HepG2 (cell line): Measurements from ENCODE around the gene RPS6KA2. TPM values are rescaled to one million over a fixed set of nuclear protein-coding genes. Genes with fewer than 3 reads are reported as not detected.

ENCODE experiments used
- ATAC-seq: fragments of 200-7000 bp; cut with Tn5 transposase; 3 replicates; pipeline ENCODE4 v1.9.1; 2020; ENCODE audit warnings: mild to moderate bottlenecking, moderate library complexity
- BruUV-seq: library from RNA; stranded (reverse); fragments of 400-500 nt; replicated peaks from 2 replicates; lab custom pipeline; 2021; lab: Mats Ljungman, UMichigan
- CTCF ChIA-PET: fragments of 300-600 bp; formaldehyde crosslinking; extraction: SDS; loops from one replicate; lab custom pipeline; 2021; ENCODE audit warnings: low total read pairs, inconsistent platforms, low intra/inter-chr PET ratio; lab: Yijun Ruan, JAX
- POLR2A ChIA-PET: fragments of 350-600 bp; sonication (Branson Sonifier 250); formaldehyde crosslinking; loops from one replicate; lab custom pipeline; 2020; ENCODE audit warnings: antibody characterized with exemption, inconsistent platforms; lab: Yijun Ruan, JAX
- DNase-seq: peaks from one replicate; pipeline ENCODE4 v3.0.0-alpha.2; 2015; ENCODE audit warnings: low spot score
- FAIRE-seq: peaks from 3 replicates; lab custom pipeline; 2011; peaks lifted over from hg19 to GRCh38; lab: Jason Lieb, UNC
- H2AFZ ChIP-seq: one replicate; pipeline ENCODE4 v1.6.1; 2011; ENCODE audit warnings: low read length, inconsistent platforms
- H3K27ac ChIP-seq: fragments of 300-600 bp; 3 replicates; pipeline ENCODE4 v1.8.0; 2011; ENCODE audit warnings: mixed run types, mild to moderate bottlenecking, mixed read lengths, low read length, inconsistent platforms; ENCODE audit not compliant: insufficient read depth; ENCODE audit errors: extremely low read length
- H3K27me3 ChIP-seq, 2 experiments: fragments of 200-600 bp in 1 of 2; 2 replicates in 1 of 2; 3 replicates in 1 of 2; pipeline versions ENCODE4 v1.6.0 to v1.8.0; 2011; ENCODE audit warnings: low read length in 2 of 2, mild to moderate bottlenecking in 2 of 2, moderate library complexity in 2 of 2, inconsistent platforms in 1 of 2; ENCODE audit not compliant: insufficient read depth in 2 of 2, control insufficient read depth in 1 of 2
- H3K36me3 ChIP-seq, 2 experiments: fragments of 200-600 bp in 1 of 2; replicated peaks in 1 of 2; 2 replicates in 1 of 2; 3 replicates in 1 of 2; pipeline versions ENCODE4 v1.5.1 to v1.8.0; 2011; ENCODE audit warnings: low read length in 2 of 2, inconsistent platforms in 1 of 2; ENCODE audit not compliant: insufficient read depth in 2 of 2, control insufficient read depth in 1 of 2
- H3K4me1 ChIP-seq: 2 replicates; pipeline ENCODE4 v1.5.1; 2012; ENCODE audit warnings: low read length, inconsistent platforms; ENCODE audit not compliant: insufficient read depth
- H3K4me2 ChIP-seq: 2 replicates; pipeline ENCODE4 v1.6.0; 2011; ENCODE audit warnings: low read depth, low read length, inconsistent platforms
- H3K4me3 ChIP-seq, 3 experiments: fragments of 200-600 bp in 1 of 3; sonication (generic), shearing (Covaris generic) in 1 of 3; replicated peaks in 1 of 3; 2 replicates each; pipeline ENCODE4 v1.5.1; 2011 to 2016; ENCODE audit warnings: low read length in 3 of 3, inconsistent platforms in 2 of 3, low read depth in 2 of 3, mild to moderate bottlenecking in 2 of 3, control low read depth in 1 of 3, mixed read lengths in 1 of 3; ENCODE audit not compliant: insufficient read depth in 1 of 3
- H3K79me2 ChIP-seq: one replicate; pipeline ENCODE4 v1.6.1; 2011; ENCODE audit warnings: low read length, inconsistent platforms; ENCODE audit not compliant: insufficient read depth
- H3K9ac ChIP-seq: 2 replicates; pipeline ENCODE4 v1.6.0; 2011; ENCODE audit warnings: mild to moderate bottlenecking, low read depth, low read length, inconsistent platforms; ENCODE audit not compliant: insufficient read depth
- H3K9me3 ChIP-seq: 2 replicates; pipeline ENCODE4 v1.5.1; 2012; ENCODE audit warnings: mild to moderate bottlenecking, low read length
- H4K20me1 ChIP-seq: 2 replicates; pipeline ENCODE4 v1.6.0; 2011; ENCODE audit warnings: inconsistent platforms, mild to moderate bottlenecking, low read length, moderate library complexity; ENCODE audit not compliant: insufficient read depth
- ATF7-NPFF ChIP-seq: sonication (generic); formaldehyde crosslinking; IDR thresholded peaks from 2 replicates; pipeline ENCODE4 v1.8.1; 2023; ENCODE audit warnings: mild to moderate bottlenecking, low read depth, missing genetic modification reagents, moderate library complexity
- CREB1 ChIP-seq, 2 experiments: fragments of 450-650 bp in 1 of 2; IDR thresholded peaks; 2 replicates each; pipeline ENCODE4 v1.6.1; 2016 to 2017; ENCODE audit warnings: control low read depth in 1 of 2, mild to moderate bottlenecking in 1 of 2, missing compliant biosample characterization in 1 of 2, missing genetic modification characterization in 1 of 2
- DPF2 ChIP-seq: sonication (generic); formaldehyde crosslinking; IDR thresholded peaks from 2 replicates; pipeline ENCODE4 v1.4.0; 2020; ENCODE audit warnings: mild to moderate bottlenecking, low read depth, missing genetic modification reagents, borderline replicate concordance
- E2F2 ChIP-seq: sonication (generic); formaldehyde crosslinking; IDR thresholded peaks from 2 replicates; pipeline ENCODE4 v1.4.0; 2020; ENCODE audit warnings: missing genetic modification reagents, borderline replicate concordance
- FLYWCH1 ChIP-seq: sonication (generic); formaldehyde crosslinking; IDR thresholded peaks from 2 replicates; pipeline ENCODE4 v1.8.1; 2023; ENCODE audit warnings: mild to moderate bottlenecking, missing genetic modification reagents
- FOSL2 ChIP-seq: sonication (generic); formaldehyde crosslinking; IDR thresholded peaks from 2 replicates; pipeline ENCODE4 v1.4.0; 2020; ENCODE audit warnings: missing genetic modification reagents
- FOXK2 ChIP-seq: fragments of 450-650 bp; IDR thresholded peaks from 2 replicates; pipeline ENCODE4 v1.6.1; 2016
- FOXP1 ChIP-seq, 2 experiments: fragments of 450-650 bp in 1 of 2; IDR thresholded peaks; 2 replicates each; pipeline ENCODE4 v1.6.1; 2017 to 2018; ENCODE audit warnings: antibody characterized with exemption in 1 of 2
- GABPA ChIP-seq, 2 experiments: IDR thresholded peaks; 2 replicates each; pipeline ENCODE4 v1.6.1; 2011 to 2016; ENCODE audit warnings: low read depth in 2 of 2, low read length in 1 of 2, missing biosample characterization in 1 of 2, missing genetic modification characterization in 1 of 2
- HES4 ChIP-seq: sonication (generic); formaldehyde crosslinking; IDR thresholded peaks from 2 replicates; pipeline ENCODE4 v1.9.0; 2021; ENCODE audit warnings: mild to moderate bottlenecking, missing genetic modification reagents, borderline replicate concordance
- HOXD1 ChIP-seq: sonication (generic); formaldehyde crosslinking; IDR thresholded peaks from 2 replicates; pipeline ENCODE4 v1.5.0; 2020; ENCODE audit warnings: missing genetic modification reagents
- NFIB ChIP-seq: sonication (generic); formaldehyde crosslinking; IDR thresholded peaks from 2 replicates; pipeline ENCODE4 v1.9.0; 2021; ENCODE audit warnings: missing genetic modification reagents, mild to moderate bottlenecking, borderline replicate concordance
- NR0B2 ChIP-seq: sonication (generic); formaldehyde crosslinking; IDR thresholded peaks from 2 replicates; pipeline ENCODE4 v1.4.0; 2020; ENCODE audit warnings: mild to moderate bottlenecking, missing genetic modification reagents
- PHB2 ChIP-seq: fragments of 450-650 bp; IDR thresholded peaks from 2 replicates; pipeline ENCODE4 v1.6.1; 2018; ENCODE audit not compliant: partially characterized antibody
- PLSCR1 ChIP-seq: sonication (generic); formaldehyde crosslinking; IDR thresholded peaks from 2 replicates; pipeline ENCODE4 v1.5.0; 2020; ENCODE audit warnings: missing genetic modification reagents, mild to moderate bottlenecking, borderline replicate concordance
- POGZ ChIP-seq: sonication (generic); formaldehyde crosslinking; IDR thresholded peaks from 2 replicates; pipeline ENCODE4 v1.4.0; 2020; ENCODE audit warnings: mild to moderate bottlenecking, missing genetic modification reagents
- ZBTB20 ChIP-seq: sonication (generic); formaldehyde crosslinking; IDR thresholded peaks from 2 replicates; pipeline ENCODE4 v1.8.1; 2023; ENCODE audit warnings: missing genetic modification reagents, low read depth, mild to moderate bottlenecking, borderline replicate concordance
- ZEB1 ChIP-seq: IDR thresholded peaks from 2 replicates; pipeline ENCODE4 v1.6.1; 2012; ENCODE audit warnings: mild to moderate bottlenecking, low read depth, inconsistent platforms; ENCODE audit not compliant: insufficient replicate concordance
- ZNF180 ChIP-seq: sonication (generic); formaldehyde crosslinking; IDR thresholded peaks from 2 replicates; pipeline ENCODE4 v1.4.0; 2020; ENCODE audit warnings: low read depth, missing genetic modification reagents, borderline replicate concordance
- ZNF274 ChIP-seq: sonication (generic); formaldehyde crosslinking; IDR thresholded peaks from 2 replicates; pipeline ENCODE4 v1.5.1; 2020; ENCODE audit warnings: mild to moderate bottlenecking, missing genetic modification reagents
- ZNF280B ChIP-seq: sonication (generic); formaldehyde crosslinking; IDR thresholded peaks from 2 replicates; pipeline ENCODE4 v1.5.0; 2020; ENCODE audit warnings: missing genetic modification reagents, mild to moderate bottlenecking, borderline replicate concordance
- ZNF652 ChIP-seq: IDR thresholded peaks from 2 replicates; pipeline ENCODE4 v1.6.1; 2016; ENCODE audit warnings: low read depth, borderline replicate concordance
- WGBS: methylation state at CpG from one replicate; pipeline ENCODE4 v1.1.6; 2017; ENCODE audit warnings: low lambda C conversion rate; 5-methylcytosine and 5-hydroxymethylcytosine counted together
- in situ Hi-C: cut with HindIII; loops from 2 replicates; pipeline ENCODE4 v1.10.0; 2017; ENCODE audit warnings: low pct_unique_long_range_greater_than_20kb; ENCODE audit not compliant: extremely low pct_ligation_motif_present
- intact Hi-C: fragments of 100-400 bp; cut with micrococcal nuclease; formaldehyde crosslinking; loops from one replicate; pipeline ENCODE4 v1.10.0; 2022; ENCODE audit not compliant: unreplicated experiment
- polyA plus RNA-seq, 8 experiments: library from polyadenylated mRNA; depleted of rRNA in 3 of 8; stranded (reverse) in 7 of 8; unstranded in 1 of 8; fragments of >200 nt; fragmentation: Illumina TruSeq in 4 of 8; extraction: Trizol in 4 of 8; gene quantifications; 2 replicates each; pipeline versions ENCODE4 v1.2.1 to v1.2.3, GENCODE V29; 2011 to 2016; ENCODE audit warnings: low read depth in 4 of 8, missing spikeins in 1 of 8, mixed read lengths in 1 of 8; ENCODE audit not compliant: insufficient read depth in 1 of 8
- total RNA-seq, 5 experiments: library from RNA; depleted of rRNA; stranded (reverse); fragments of >200 nt; fragmentation: Illumina TruSeq; extraction: Trizol; gene quantifications; 2 replicates each; pipeline ENCODE4 v1.2.3, GENCODE V29; 2016; ENCODE audit warnings: low read depth in 1 of 5

RPS6KA2 gene
- total and polyA plus RNA-seq, 2 of the 13 experiments (the other 11 are each of a cell fraction or from before 2014, with no cell fraction given), result 0.22 to 0.38 TPM

GRCh38 chr6:166420351-166420750 lies 206.7 kb downstream of the RPS6KA2 start:
- intact Hi-C loops (no loop called here), in situ Hi-C loops (no loop called here)
- ATAC-seq, result peak; percentile 95
- Histone ChIP-seq H3K79me2 (no peaks in the 10 kb centered on the region), H3K27me3 (peaks cover 4 to 41% of the 10 kb centered on the region in 2 experiments; a peak in 4 of 5 replicates), H3K4me3 (no peak overlapping the region), H3K9me3 (no peaks in the 10 kb centered on the region), H3K36me3 (no peaks in the 10 kb centered on the region), H2AFZ (no peak overlapping the region), H3K4me1 (peaks cover 21% of the 10 kb centered on the region), H3K9ac (no peak overlapping the region), H4K20me1 (0 out of 2 replicates have a peak, but pooled peaks cover 4% of the 10 kb centered on the region), H3K27ac (no peak overlapping the region), H3K4me2 (no peak overlapping the region)
- WGBS, result 5% methylated on average over 6 of the region's 6 CpGs
- FAIRE-seq, result peak; percentile 99
- DNase-seq, result peak; percentile 86
- ChIA-PET POLR2A (no interaction called here), CTCF (no interaction called here)
- no TSS peak for BruUV-seq
- TF ChIP-seq DPF2 (peak; percentile 48; the same call in 1 of the 2 replicates), NR0B2 (CRISPR knock-in tag) (no peak), ZBTB20 (CRISPR knock-in tag) (no peak), FLYWCH1 (CRISPR knock-in tag) (no peak), NFIB (CRISPR knock-in tag) (no peak), FOSL2 (peak; percentile 68), POGZ (CRISPR knock-in tag) (no peak), HOXD1 (CRISPR knock-in tag) (no peak), ZNF180 (CRISPR knock-in tag) (no peak), E2F2 (no peak), HES4 (CRISPR knock-in tag) (no peak), CREB1 (IDR thresholded peaks at IDR 0.05) (no peak), CREB1 (CRISPR knock-in tag; IDR thresholded peaks at IDR 0.05) (no peak), ATF7-NPFF (CRISPR knock-in tag) (no peak), ZNF280B (CRISPR knock-in tag) (no peak), ZNF274 (CRISPR knock-in tag) (no peak), PLSCR1 (CRISPR knock-in tag) (no peak), GABPA (IDR thresholded peaks at IDR 0.05; ENCODE audit: low read depth, low read length) (no peak), GABPA (CRISPR knock-in tag; IDR thresholded peaks at IDR 0.05; ENCODE audit: low read depth) (peak; percentile 34; the same call in 1 of the 2 replicates), PHB2 (no peak), ZNF652 (CRISPR knock-in tag) (no peak), ZEB1 (no peak), FOXK2 (no peak), FOXP1 (IDR thresholded peaks at IDR 0.05) (no peak), FOXP1 (CRISPR knock-in tag; IDR thresholded peaks at IDR 0.05) (peak; percentile 19; the same call in 1 of the 2 replicates)
